ENCODE measurements around the gene MMP2. TPM values are rescaled to one million over a fixed set of nuclear protein-coding genes. Genes with fewer than 3 reads are reported as not detected.

Gene MMP2
- total and polyA plus RNA-seq, 2 of the 8 experiments (the other 6 are each of a cell fraction or from before 2014, with no cell fraction given), result 33.6 to 58.2 TPM

DNA sequence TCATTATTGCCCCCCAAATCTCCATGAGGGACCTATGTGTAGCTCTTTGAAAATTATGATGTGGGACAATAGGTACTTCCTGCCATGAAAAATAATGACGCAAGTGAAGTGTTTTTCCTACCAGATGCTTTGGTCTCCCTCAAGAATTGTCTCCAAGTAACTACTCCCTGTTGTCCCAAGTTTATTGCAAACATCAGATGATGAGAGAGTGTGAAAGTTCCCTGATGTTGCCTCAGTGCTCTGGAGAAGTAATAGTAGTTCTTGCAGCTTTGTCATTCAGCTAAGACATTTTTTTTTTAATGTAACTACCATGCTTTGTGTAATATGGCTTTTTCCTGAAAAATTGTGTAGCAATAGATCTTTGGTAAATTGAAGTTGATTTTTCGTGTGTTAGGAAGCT, 50.0 kb downstream of the MMP2 start:
- Histone ChIP-seq H3K23ac (ENCODE audit: insufficient read length) (no peak overlapping the region), H3K4me1 (replicated peaks in 1 of 4; ENCODE audit: control insufficient read depth in 3 of 4, insufficient read depth in 4 of 4, low read length in 3 of 4) (no peaks in the 10 kb centered on the region), H3K79me2 (ENCODE audit: control insufficient read depth in 1 of 2, insufficient read depth in 2 of 2, low read length in 2 of 2) (no peaks in the 10 kb centered on the region), H4K20me1 (replicated peaks in 1 of 2; ENCODE audit: control insufficient read depth in 1 of 2, insufficient read depth in 2 of 2, low read length in 2 of 2) (no peaks in the 10 kb centered on the region), H2AFZ (ENCODE audit: low read length) (no peak overlapping the region), H3K14ac (ENCODE audit: insufficient read length) (no peak overlapping the region), H3K9ac (replicated peaks in 1 of 4; ENCODE audit: extremely low read depth in 1 of 4, low read depth in 3 of 4, low read length in 3 of 4) (no peak overlapping the region), H4K8ac (ENCODE audit: extremely low read depth, insufficient read depth, low read length) (no peak overlapping the region), H2BK20ac (ENCODE audit: low read length) (no peak overlapping the region), H3K27me3 (replicated peaks in 1 of 4; ENCODE audit: control insufficient read depth in 3 of 4, extremely low read depth in 1 of 4, insufficient read depth in 3 of 4, low read length in 3 of 4) (no peaks in the 10 kb centered on the region), H3K36me3 (ENCODE audit: control insufficient read depth in 2 of 4, insufficient read depth in 4 of 4, low read length in 3 of 4) (no peaks in the 10 kb centered on the region), H2AK5ac (ENCODE audit: low read depth, low read length) (no peak overlapping the region), H2BK12ac (ENCODE audit: low read depth, low read length) (no peak overlapping the region), H3K56ac (replicated peaks; ENCODE audit: insufficient read length, low read depth, low read length) (no peak overlapping the region), H3K4me2 (ENCODE audit: insufficient read depth in 1 of 2, low read depth in 2 of 2, low read length in 2 of 2) (no peak overlapping the region), H2BK120ac (replicated peaks; ENCODE audit: low read depth, low read length) (no peak overlapping the region), H3K4me3 (ENCODE audit: extremely low read depth in 1 of 4, insufficient read depth in 2 of 4, low read depth in 3 of 4, low read length in 4 of 4) (no peak overlapping the region), H4K5ac (ENCODE audit: insufficient read length, low read depth, low read length) (no peak overlapping the region), H3K79me1 (ENCODE audit: low read depth, low read length) (no peaks in the 10 kb centered on the region), H3K27ac (ENCODE audit: low read depth, low read length) (no peak overlapping the region), H4K91ac (replicated peaks; ENCODE audit: insufficient read length, low read length) (no peak overlapping the region), H2BK15ac (ENCODE audit: low read length) (no peak overlapping the region), H2BK5ac (ENCODE audit: low read depth, low read length) (no peak overlapping the region), H3K9me3 (ENCODE audit: insufficient read depth in 2 of 2, low read depth in 1 of 2, low read length in 1 of 2) (no peaks in the 10 kb centered on the region), H3K23me2 (ENCODE audit: low read depth, low read length) (no peaks in the 10 kb centered on the region), H3K18ac (ENCODE audit: extremely low read depth, low read length) (no peak overlapping the region), H3K4ac (replicated peaks; ENCODE audit: insufficient read length, low read depth, low read length) (no peak overlapping the region)
- WGBS, 2 experiments (ENCODE audit: extremely low coverage in 1 of 2, insufficient coverage in 1 of 2, insufficient read length in 1 of 2, insufficient replicate concordance in 2 of 2, low coverage in 1 of 2, low lambda C conversion rate in 2 of 2, missing lambda C conversion rate in 1 of 2), result 79% methylated on average over 2 of the region's 2 CpGs; no CpG with 5 or more reads in 1 of the 2 experiments
- POLR2A ChIA-PET (ENCODE audit: partially characterized antibody), result interaction anchor here (0.7 kb wide), 1 partner anchor 717 kb away, joined by 3 read pairs; no protein-coding TSS in a partner anchor
- DNase-seq (ENCODE audit: low read depth in 1 of 2, low spot score in 2 of 2) (no peak), FAIRE-seq (no peak)
- TF ChIP-seq GTF2F1 (IDR thresholded peaks at IDR 0.05; ENCODE audit: borderline replicate concordance, low read depth, low read length) (no peak), SIN3A (conservative IDR thresholded peaks at IDR 0.05 in 1 of 2, IDR thresholded peaks at IDR 0.05 in 1 of 2; ENCODE audit: low read depth in 1 of 2, low read length in 2 of 2) (no peak), EGR1 (IDR thresholded peaks at IDR 0.05; ENCODE audit: borderline replicate concordance, low read depth, low read length) (no peak)
- CTCF ChIA-PET (ENCODE audit: partially characterized antibody), result interaction anchor here (0.5 to 3.1 kb wide), 3 partner anchors 16 to 64 kb away, joined by 4 to 21 read pairs (median 4); no protein-coding TSS in a partner anchor
